Ovary (tissue), 9 donors: ENCODE measurements around the gene NAP1L5. TPM values are rescaled to one million over a fixed set of nuclear protein-coding genes. Genes with fewer than 3 reads are reported as not detected.

Experiments used
- DNase-seq, 5 donors: peaks; one replicate each; pipeline ENCODE4 v3.0.0-alpha.2; 2019 to 2020
- H3K27ac ChIP-seq, 2 donors: fragments of 200-600 bp; one replicate each; pipeline versions ENCODE4 v1.5.1 to v1.8.0; 2019 to 2022
- H3K27me3 ChIP-seq: fragments of 200-600 bp; one replicate; pipeline ENCODE4 v1.8.0; 2022
- H3K36me3 ChIP-seq: fragments of 200-600 bp; sonication (generic); one replicate; pipeline ENCODE4 v1.5.1; 2019
- H3K4me1 ChIP-seq: one replicate; pipeline ENCODE4 v1.8.1; 2013; ENCODE audit warnings: mild to moderate bottlenecking, moderate library complexity; ENCODE audit not compliant: insufficient read depth
- H3K4me3 ChIP-seq: fragments of 200-600 bp; sonication (generic); one replicate; pipeline ENCODE4 v1.5.1; 2017
- H3K9me3 ChIP-seq, 2 donors: fragments of 200-600 bp in 1 of 2; sonication (generic) in 1 of 2; one replicate each; pipeline versions ENCODE4 v1.5.1 to v1.8.1; 2013 to 2019; ENCODE audit warnings: mild to moderate bottlenecking in 1 of 2, moderate library complexity in 1 of 2
- CTCF ChIP-seq, 3 donors: fragments of 450-650 bp in 2 of 3; fragments of 200-600 bp in 1 of 3; IDR thresholded peaks; one replicate each; pipeline versions ENCODE4 v1.5.1 to v1.8.0; 2016 to 2022; ENCODE audit warnings: antibody characterized with exemption in 3 of 3, mild to moderate bottlenecking in 1 of 3
- EP300 ChIP-seq: sonication (generic); formaldehyde crosslinking; IDR thresholded peaks from one replicate; pipeline ENCODE4 v1.6.1; 2017; ENCODE audit warnings: antibody characterized with exemption
- POLR2A ChIP-seq: fragments of 450-650 bp; IDR thresholded peaks from one replicate; pipeline ENCODE4 v1.6.1; 2017; ENCODE audit warnings: antibody characterized with exemption, mild to moderate bottlenecking, moderate library complexity
- WGBS, 3 donors: extraction: QIAGEN DNeasy Blood & Tissue Kit in 1 of 3; methylation state at CpG; one replicate each; pipeline versions ENCODE4 v1.1.5 to v1.1.7; 2013 to 2017; 5-methylcytosine and 5-hydroxymethylcytosine counted together
- intact Hi-C, 4 donors: fragments of 100-400 bp; cut with DNase I; formaldehyde crosslinking; loops; one replicate each; pipeline versions ENCODE4 v1.11.0 to v1.15.1; 2022 to 2023
- polyA plus RNA-seq, 2 donors: library from polyadenylated mRNA; stranded (reverse); fragments of 200-250 nt in 1 of 2; fragments of 350-450 nt in 1 of 2; fragmentation: Illumina TruSeq in 1 of 2; extraction: RNeasy Lipid Tissue Mini Kit (QIAGEN cat#74804) in 1 of 2; gene quantifications; one replicate each; pipeline ENCODE4 v1.2.3, GENCODE V29; 2013 to 2014
- total RNA-seq, 7 donors: library from RNA; depleted of rRNA in 2 of 7; stranded (reverse); fragments of >200 nt in 2 of 7; fragmentation: NEBNext Ultra II Directional in 3 of 7; extraction: Animal tissue kit (Norgen Biotek cat#: 25700) in 3 of 7; gene quantifications; one replicate each; pipeline versions ENCODE4 v1.1.0 to v1.2.4, GENCODE V29; 2016 to 2023
- donor health status: DM: no; HTN: no; CAD: no; lungs with moderate emphysema.
- donor health status: DM: no; HTN: no; CAD: no.
- donor health status: Bipolar disorder and iron deficiency.
- donor health status: DM: yes; HTN: yes; CAD: no.
- donor health status: DM: no; HTN: no; CAD: no.
- donor health status: DM: yes; HTN: yes; CAD: no.

NAP1L5 gene
- total and polyA plus RNA-seq, 9 donors, result 7.6 to 18.3 (median 11.4) TPM

- TF ChIP-seq POLR2A, result no peak
- Histone ChIP-seq H3K27ac (no peak overlapping the region), H3K36me3 (no peaks in the 10 kb centered on the region), H3K9me3 (no peaks in the 10 kb centered on the region), H3K27me3 (no peaks in the 10 kb centered on the region), H3K4me3 (no peak overlapping the region), H3K4me1 (peaks cover 12% of the 10 kb centered on the region)
- DNase-seq, result no peak
- intact Hi-C loops, result no loop called here
- WGBS, 3 donors, result 75 to 89% (median 77%) methylated on average over 5 of the region's 5 CpGs
Measured at GRCh38 chr4:88732714-88733368, 35.2 kb upstream of the NAP1L5 start.

DNA sequence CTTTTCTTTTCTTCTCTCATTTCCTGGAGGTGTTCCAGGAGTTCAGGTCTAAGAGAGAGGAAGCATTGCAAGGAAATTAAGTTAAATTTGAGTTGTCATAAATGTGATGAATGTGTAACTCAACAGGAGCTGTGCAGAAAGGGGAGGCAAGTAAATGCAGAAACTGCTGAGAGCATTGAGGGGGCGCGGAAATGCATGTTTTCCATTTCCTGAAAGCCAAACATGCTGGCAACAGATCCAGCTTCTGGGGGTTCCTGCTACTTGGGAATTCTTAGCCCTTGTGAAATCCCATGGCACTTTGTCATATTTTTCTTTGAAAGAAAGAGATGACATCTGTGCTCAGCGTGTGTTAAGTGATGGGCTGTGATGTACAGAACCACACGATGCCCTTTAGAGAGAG lies 33.8 kb upstream of the NAP1L5 start:
- H3K27ac ChIP-seq, result no peak overlapping the region
- DNase-seq, result no peak
- H3K4me1 ChIP-seq, result peaks cover 6% of the 10 kb centered on the region
- TF ChIP-seq POLR2A, result no peak
- TF ChIP-seq CTCF (IDR thresholded peaks at IDR 0.05), result no peak
- no peak for TF ChIP-seq EP300
- intact Hi-C loops, result no loop called here
- WGBS, 3 donors, result 90 to 96% (median 92%) methylated on average over 4 of the region's 4 CpGs
- H3K27me3 ChIP-seq, result no peaks in the 10 kb centered on the region
- H3K9me3 ChIP-seq, result no peaks in the 10 kb centered on the region
- no peaks in the 10 kb centered on the region for H3K36me3 ChIP-seq
- H3K4me3 ChIP-seq, result no peak overlapping the region

DNA sequence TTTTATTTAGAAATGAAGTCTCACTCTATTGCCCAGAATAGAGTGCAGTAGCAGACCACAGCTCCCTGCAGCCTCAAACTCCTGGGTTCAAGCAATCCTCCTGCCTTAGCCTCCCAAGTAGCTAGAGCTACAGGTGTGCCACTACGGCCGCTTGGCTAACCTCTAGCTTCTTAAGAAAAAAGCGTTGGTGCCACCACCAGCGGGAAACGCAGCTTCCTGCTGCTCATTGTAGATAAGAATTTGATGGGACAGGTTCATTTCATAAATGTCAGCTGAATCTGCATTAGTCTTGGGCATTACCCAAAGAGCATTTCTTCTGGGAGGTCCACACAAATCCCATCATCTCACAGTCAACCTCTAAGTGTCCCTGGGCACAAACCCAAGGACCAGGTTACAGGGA lies 33.2 kb upstream of the NAP1L5 start:
- 93 to 97% (median 97%) methylated on average over 5 of the region's 5 CpGs for WGBS, 3 donors
- no peaks in the 10 kb centered on the region for H3K9me3 ChIP-seq
- no peak for DNase-seq
- H3K27ac ChIP-seq, result no peak overlapping the region
- H3K4me1 ChIP-seq, result peaks cover 4% of the 10 kb centered on the region
- no peaks in the 10 kb centered on the region for H3K27me3 ChIP-seq
- intact Hi-C loops, result no loop called here
- H3K36me3 ChIP-seq, result no peaks in the 10 kb centered on the region
- TF ChIP-seq EP300, result no peak
- TF ChIP-seq CTCF (IDR thresholded peaks at IDR 0.05), result no peak
- TF ChIP-seq POLR2A, result no peak
- no peak overlapping the region for H3K4me3 ChIP-seq

DNA sequence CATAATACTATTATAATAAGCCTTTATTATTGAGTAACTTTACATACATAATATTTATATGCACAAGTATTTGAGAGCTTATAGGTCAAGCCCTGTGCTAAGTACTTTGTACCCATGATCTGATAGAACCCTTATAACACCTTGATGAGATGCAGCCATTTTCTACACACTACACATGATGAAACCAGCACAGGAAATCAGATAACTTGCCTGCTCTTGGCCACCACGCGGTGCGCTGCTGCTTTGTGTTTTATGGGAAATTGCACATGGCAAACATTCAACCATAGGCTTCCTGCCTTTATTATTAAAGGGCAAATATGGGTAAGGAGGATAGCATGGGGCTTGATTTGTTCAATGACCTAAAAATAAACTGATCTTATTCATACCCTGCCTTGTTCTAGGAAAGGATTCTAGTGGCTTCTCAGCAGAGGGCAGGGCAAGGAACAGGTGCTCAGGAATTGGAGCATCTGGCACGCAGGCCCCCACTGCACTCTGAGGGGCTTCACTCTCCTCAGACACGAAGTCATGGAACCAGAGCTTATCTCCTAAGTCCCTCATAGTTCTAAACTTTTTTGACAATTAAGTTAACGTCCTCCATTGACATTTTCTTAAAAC lies 31.6 kb upstream of the NAP1L5 start:
- intact Hi-C loops, result no loop called here
- Histone ChIP-seq H3K9me3 (no peaks in the 10 kb centered on the region), H3K27ac (no peak overlapping the region), H3K4me1 (no peaks in the 10 kb centered on the region), H3K27me3 (no peaks in the 10 kb centered on the region), H3K36me3 (no peaks in the 10 kb centered on the region), H3K4me3 (no peak overlapping the region)
- TF ChIP-seq CTCF (IDR thresholded peaks at IDR 0.05), result no peak
- no peak for TF ChIP-seq POLR2A
- no peak for TF ChIP-seq EP300
- no peak for DNase-seq
- WGBS, 3 donors, result 88 to 93% (median 91%) methylated on average over 6 of the region's 6 CpGs

DNA sequence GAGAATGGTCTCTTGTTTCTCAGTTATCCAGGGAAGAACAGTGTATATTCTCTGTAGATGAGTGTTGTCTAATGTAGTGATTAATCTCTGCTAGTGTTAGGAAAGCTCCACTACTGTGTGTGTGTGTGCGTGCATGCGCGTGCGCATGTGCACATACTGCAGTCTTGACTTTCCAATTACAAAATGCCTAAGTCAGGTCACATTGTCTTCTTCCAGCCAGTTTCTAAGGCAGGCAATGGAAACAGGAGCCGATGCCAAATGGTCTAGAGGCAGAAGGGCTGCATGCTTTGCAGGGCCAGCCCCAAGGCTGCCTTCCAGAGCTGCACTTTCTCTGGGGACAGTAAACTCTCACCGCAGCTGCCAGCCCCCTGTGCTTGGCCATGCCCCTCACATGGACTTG lies 30.5 kb upstream of the NAP1L5 start:
- Histone ChIP-seq H3K36me3 (no peaks in the 10 kb centered on the region), H3K27ac (no peak overlapping the region), H3K4me3 (no peak overlapping the region), H3K4me1 (no peaks in the 10 kb centered on the region), H3K9me3 (no peaks in the 10 kb centered on the region), H3K27me3 (no peaks in the 10 kb centered on the region)
- no peak for DNase-seq
- intact Hi-C loops, result no loop called here
- 95 to 96% (median 96%) methylated on average over 6 of the region's 6 CpGs for WGBS, 3 donors
- TF ChIP-seq CTCF (IDR thresholded peaks at IDR 0.05), result no peak
